ENCODE results near the gene ACOX1.

DNA sequence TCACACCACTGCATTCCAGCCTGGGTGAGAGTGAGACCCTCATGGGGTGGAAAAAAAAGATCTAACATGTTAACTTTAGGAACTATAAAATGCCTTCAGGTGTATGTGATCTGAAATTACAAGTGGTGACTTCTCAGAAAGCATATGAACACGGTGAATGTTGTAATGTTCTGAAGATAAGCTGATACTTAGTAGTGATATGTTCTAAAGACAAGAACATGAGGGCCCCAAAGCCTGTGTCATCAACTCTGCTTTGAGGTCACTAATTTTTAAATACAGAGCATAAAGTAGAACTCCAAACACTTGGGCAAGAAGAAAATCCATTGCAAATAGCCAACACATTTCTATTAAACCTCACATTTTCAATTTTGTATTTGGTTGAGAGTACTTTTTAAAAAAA is 35.5 kb downstream of the ACOX1 start:
- TF ChIP-seq POLR2A (IDR thresholded peaks at IDR 0.05; ENCODE audit: low read depth, low read length) (no peak), POLR2AphosphoS5 (IDR thresholded peaks at IDR 0.05; ENCODE audit: low read depth, low read length) (no peak)
